ENCODE data around the gene LRRC52. TPM values are rescaled to one million over a fixed set of nuclear protein-coding genes. Genes with fewer than 3 reads are reported as not detected.

LRRC52 gene
- polyA plus RNA-seq, 1 of the 3 experiments (the other 2 are of a cell fraction) = not detected

GRCh38 chr1:165576536-165576935 lies 32.7 kb downstream of the LRRC52 start:
- Histone ChIP-seq H3K4me3 (ENCODE audit: low read depth in 2 of 2, low read length in 1 of 2) (no peak overlapping the region), H3K36me3 (replicated peaks in 1 of 2; ENCODE audit: control insufficient read depth in 1 of 2, insufficient read depth in 2 of 2, low read length in 1 of 2) (no peaks in the 10 kb centered on the region), H3K4me1 (ENCODE audit: control insufficient read depth in 1 of 2, insufficient read depth in 2 of 2, low read depth in 1 of 2, low read length in 1 of 2) (no peaks in the 10 kb centered on the region), H3K9me3 (no peaks in the 10 kb centered on the region), H3K79me2 (ENCODE audit: insufficient read depth) (no peaks in the 10 kb centered on the region), H3K9ac (no peak overlapping the region), H3K27me3 (ENCODE audit: insufficient read depth) (no peaks in the 10 kb centered on the region), H2AFZ (ENCODE audit: low read depth) (no peak overlapping the region), H3K9me2 (no peaks in the 10 kb centered on the region), H3F3A (replicated peaks; ENCODE audit: insufficient read depth) (no peaks in the 10 kb centered on the region), H3K4me2 (no peak overlapping the region), H3K27ac (ENCODE audit: low read depth in 2 of 2, low read length in 1 of 2) (no peak overlapping the region), H4K20me1 (ENCODE audit: insufficient read depth) (no peaks in the 10 kb centered on the region)
- ChIA-PET CTCF (interaction anchor here (4.9 kb wide), 2 partner anchors 17 to 184 kb away, joined by 23 to 29 read pairs; no protein-coding TSS in a partner anchor), POLR2A (no interaction called here)
- DNase-seq = no peak
- WGBS (ENCODE audit: low lambda C conversion rate) = 5% methylated on average over 2 of the region's 2 CpGs
- TF ChIP-seq GABPA (IDR thresholded peaks at IDR 0.05; ENCODE audit: low read depth) (no peak), NRF1 (IDR thresholded peaks at IDR 0.05; ENCODE audit: low read depth, low read length) (no peak), REST (IDR thresholded peaks at IDR 0.05; ENCODE audit: low read depth, low read length) (no peak), PBX3 (IDR thresholded peaks at IDR 0.05) (no peak)

GRCh38 chr1:165577707-165578106 lies 33.9 kb downstream of the LRRC52 start:
- no peaks in the 10 kb centered on the region for H3F3A ChIP-seq (replicated peaks; ENCODE audit: insufficient read depth)
- no peak overlapping the region for H2AFZ ChIP-seq (ENCODE audit: low read depth)
- H3K79me2 ChIP-seq (ENCODE audit: insufficient read depth) = no peaks in the 10 kb centered on the region
- H3K27me3 ChIP-seq (ENCODE audit: insufficient read depth) = no peaks in the 10 kb centered on the region
- H3K36me3 ChIP-seq (replicated peaks in 1 of 2; ENCODE audit: control insufficient read depth in 1 of 2, insufficient read depth in 2 of 2, low read length in 1 of 2) = no peaks in the 10 kb centered on the region
- no peaks in the 10 kb centered on the region for H3K4me1 ChIP-seq (ENCODE audit: control insufficient read depth in 1 of 2, insufficient read depth in 2 of 2, low read depth in 1 of 2, low read length in 1 of 2)
- ChIA-PET CTCF (interaction anchor here (0.7 to 4.9 kb wide), 2 partner anchors 14 to 185 kb away, joined by 3 to 23 read pairs; no protein-coding TSS in a partner anchor), POLR2A (no interaction called here)
- no peak overlapping the region for H3K4me3 ChIP-seq (ENCODE audit: low read depth in 2 of 2, low read length in 1 of 2)
- no peak for DNase-seq
- 16% methylated on average over 3 of the region's 3 CpGs for WGBS (ENCODE audit: low lambda C conversion rate)
- no peaks in the 10 kb centered on the region for H3K9me3 ChIP-seq
- no peaks in the 10 kb centered on the region for H4K20me1 ChIP-seq (ENCODE audit: insufficient read depth)
- no peak overlapping the region for H3K27ac ChIP-seq (ENCODE audit: low read depth in 2 of 2, low read length in 1 of 2)
- H3K9ac ChIP-seq = no peak overlapping the region
- H3K4me2 ChIP-seq = no peak overlapping the region
- H3K9me2 ChIP-seq = no peaks in the 10 kb centered on the region
- TF ChIP-seq SIN3A (IDR thresholded peaks at IDR 0.05; ENCODE audit: borderline replicate concordance, low read depth, low read length) (no peak), USF2 (IDR thresholded peaks at IDR 0.05; ENCODE audit: borderline replicate concordance, low read depth, low read length) (no peak), CTCF (IDR thresholded peaks at IDR 0.05) (no peak), POLR2AphosphoS5 (IDR thresholded peaks at IDR 0.05; ENCODE audit: low read depth, low read length) (no peak), TCF12 (IDR thresholded peaks at IDR 0.05) (no peak), MXI1 (IDR thresholded peaks at IDR 0.05; ENCODE audit: low read depth, low read length) (no peak), EP300 (IDR thresholded peaks at IDR 0.05; ENCODE audit: borderline replicate concordance in 1 of 2, low read depth in 1 of 2, low read length in 1 of 2) (no peak), GABPA (IDR thresholded peaks at IDR 0.05; ENCODE audit: low read depth) (no peak), ZBTB33 (IDR thresholded peaks at IDR 0.05; ENCODE audit: borderline replicate concordance, low read depth) (no peak), NRF1 (IDR thresholded peaks at IDR 0.05; ENCODE audit: low read depth, low read length) (no peak), MEF2A (IDR thresholded peaks at IDR 0.05; ENCODE audit: borderline replicate concordance, low read depth) (no peak)

Data from SK-N-SH (cell line).